RWPE1 (cell line): ENCODE data around the gene PMPCB.

ENCODE experiments used
- CTCF ChIA-PET: fragments of 350-600 bp; sonication (Branson Sonifier 250); formaldehyde crosslinking; extraction: SDS; loops from one replicate; lab custom pipeline; 2021; lab: Yijun Ruan, JAX
- POLR2A ChIA-PET: fragments of 400-600 bp; formaldehyde crosslinking; extraction: SDS; loops from one replicate; lab custom pipeline; 2020; ENCODE audit warnings: antibody characterized with exemption; ENCODE audit not compliant: low non-redundant PET; lab: Yijun Ruan, JAX
- DNase-seq: peaks from one replicate; pipeline ENCODE4 v3.0.0; 2012; ENCODE audit warnings: low spot score
- H3K27ac ChIP-seq: fragments of 450-650 bp; 2 replicates; pipeline ENCODE4 v1.5.1; 2017
- TF ChIP-seq, protein P1 (sequence below): fragments of 450-650 bp; conservative IDR thresholded peaks from 2 replicates; pipeline ENCODE4 v1.5.1; 2017; ENCODE audit warnings: low read depth, mild to moderate bottlenecking

PMPCB gene

DNA sequence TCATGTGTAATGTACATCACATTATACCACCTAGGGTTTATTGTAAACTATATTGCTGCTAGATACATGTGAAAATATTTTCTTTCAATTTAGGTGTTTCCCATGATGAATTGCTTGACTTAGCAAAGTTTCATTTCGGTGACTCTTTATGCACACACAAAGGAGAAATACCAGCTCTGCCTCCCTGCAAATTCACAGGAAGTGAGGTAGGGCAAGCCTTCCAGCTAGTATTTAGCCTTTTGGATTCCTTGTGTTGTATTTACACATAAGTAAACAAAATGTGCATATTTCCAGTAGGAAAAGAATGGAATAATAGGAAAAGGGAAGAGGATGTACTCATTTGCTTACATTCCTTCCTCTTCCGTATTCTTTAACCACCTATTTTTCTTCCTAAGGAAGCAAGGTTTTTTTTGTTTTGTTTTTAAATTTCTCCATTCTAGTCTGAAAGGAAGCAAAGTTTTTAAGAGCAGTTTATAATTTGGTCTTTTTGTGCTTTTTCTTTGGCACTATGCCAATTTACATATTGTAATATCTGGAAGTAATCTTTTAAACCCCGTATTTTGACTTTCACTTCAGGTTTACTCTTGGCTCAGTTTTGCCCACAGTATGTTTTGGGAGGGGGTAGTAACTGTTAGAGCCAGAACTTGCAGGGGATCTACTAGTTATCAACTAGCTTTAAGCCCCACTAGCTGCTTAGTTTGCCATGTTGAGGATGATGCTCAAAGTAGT is 10.4 kb downstream of the PMPCB start:
- no peak for DNase-seq
- ChIA-PET CTCF (interaction anchor here (0.6 to 1.1 kb wide), 2 partner anchors 23 to 36 kb away, joined by 3 to 4 read pairs; no protein-coding TSS in a partner anchor), POLR2A (no interaction called here)
- TF ChIP-seq, protein P1, sequence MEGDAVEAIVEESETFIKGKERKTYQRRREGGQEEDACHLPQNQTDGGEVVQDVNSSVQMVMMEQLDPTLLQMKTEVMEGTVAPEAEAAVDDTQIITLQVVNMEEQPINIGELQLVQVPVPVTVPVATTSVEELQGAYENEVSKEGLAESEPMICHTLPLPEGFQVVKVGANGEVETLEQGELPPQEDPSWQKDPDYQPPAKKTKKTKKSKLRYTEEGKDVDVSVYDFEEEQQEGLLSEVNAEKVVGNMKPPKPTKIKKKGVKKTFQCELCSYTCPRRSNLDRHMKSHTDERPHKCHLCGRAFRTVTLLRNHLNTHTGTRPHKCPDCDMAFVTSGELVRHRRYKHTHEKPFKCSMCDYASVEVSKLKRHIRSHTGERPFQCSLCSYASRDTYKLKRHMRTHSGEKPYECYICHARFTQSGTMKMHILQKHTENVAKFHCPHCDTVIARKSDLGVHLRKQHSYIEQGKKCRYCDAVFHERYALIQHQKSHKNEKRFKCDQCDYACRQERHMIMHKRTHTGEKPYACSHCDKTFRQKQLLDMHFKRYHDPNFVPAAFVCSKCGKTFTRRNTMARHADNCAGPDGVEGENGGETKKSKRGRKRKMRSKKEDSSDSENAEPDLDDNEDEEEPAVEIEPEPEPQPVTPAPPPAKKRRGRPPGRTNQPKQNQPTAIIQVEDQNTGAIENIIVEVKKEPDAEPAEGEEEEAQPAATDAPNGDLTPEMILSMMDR = no peak
- H3K27ac ChIP-seq = no peak overlapping the region

DNA sequence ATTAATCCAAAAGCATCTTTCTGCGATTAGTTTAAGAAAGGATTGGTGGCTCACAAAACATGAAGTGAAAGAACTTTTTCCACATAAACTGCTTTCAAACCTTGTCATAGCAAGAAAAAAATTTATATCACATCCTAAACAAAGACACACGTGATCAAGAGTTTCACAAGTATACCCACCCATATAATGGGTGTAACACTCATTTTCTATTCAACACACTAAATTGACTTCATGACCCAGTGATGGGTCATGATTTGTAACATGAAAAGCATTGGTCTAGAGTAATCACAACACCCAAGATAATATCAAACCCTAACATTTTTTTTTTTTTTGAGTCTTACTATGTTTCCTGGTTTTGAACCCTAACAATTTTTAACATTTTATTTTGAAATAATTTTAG is 17.6 kb downstream of the PMPCB start:
- DNase-seq = no peak
- POLR2A ChIA-PET = no interaction called here
- CTCF ChIA-PET = interaction anchor here (0.5 kb wide), 1 partner anchor 850 kb away, joined by 3 read pairs; no protein-coding TSS in a partner anchor
- TF ChIP-seq, protein P1 = no peak
- H3K27ac ChIP-seq = no peak overlapping the region

DNA sequence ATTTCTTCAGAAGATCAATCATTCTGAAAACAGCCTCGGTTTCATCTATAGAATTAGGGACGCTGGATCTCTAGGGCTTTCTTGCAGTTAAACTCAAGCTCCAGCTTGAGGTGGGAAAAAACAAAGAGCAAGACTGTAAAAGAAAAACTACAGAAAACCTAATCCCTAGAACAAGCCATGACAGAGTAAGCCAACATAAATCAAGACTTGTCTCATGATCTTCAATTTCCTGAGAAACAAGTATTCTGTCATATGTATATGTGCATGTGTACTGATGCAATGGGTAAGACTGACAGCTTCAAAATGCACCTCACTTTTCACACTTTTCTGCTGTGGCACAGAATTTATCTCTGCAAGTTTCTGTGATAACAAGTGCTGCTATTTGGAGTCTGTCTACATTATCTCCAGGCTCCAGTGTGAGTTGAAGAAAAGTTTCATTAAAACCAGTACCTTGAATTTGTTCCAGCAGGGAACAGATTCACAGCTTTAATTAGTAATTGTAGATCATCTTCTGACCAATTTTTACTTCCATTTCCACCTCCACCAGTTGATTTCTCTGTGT is 19.2 kb downstream of the PMPCB start:
- no peak for DNase-seq
- CTCF ChIA-PET = interaction anchor here (0.6 kb wide), 1 partner anchor 18 kb away, joined by 3 read pairs; no protein-coding TSS in a partner anchor
- TF ChIP-seq, protein P1 = no peak
- POLR2A ChIA-PET = no interaction called here
- no peak overlapping the region for H3K27ac ChIP-seq

DNA sequence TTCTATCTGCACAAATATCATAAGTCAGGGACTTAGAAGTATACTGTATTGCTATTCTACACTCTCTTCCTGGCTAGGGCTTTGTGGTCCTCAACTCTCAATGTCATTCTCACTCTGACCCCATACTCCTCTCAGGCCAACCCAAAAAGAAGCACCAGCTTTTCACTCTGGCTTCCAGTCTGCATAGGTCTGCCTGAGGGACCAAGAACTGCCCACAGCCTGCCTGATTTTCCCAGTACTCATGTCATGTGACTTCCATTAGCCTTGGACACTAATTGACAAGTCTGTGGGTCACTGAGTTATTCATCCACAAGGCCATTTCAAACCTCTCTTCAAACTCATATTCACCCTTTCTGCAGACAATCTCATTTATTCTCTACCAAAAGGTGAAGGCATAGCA is 19.8 kb downstream of the PMPCB start:
- DNase-seq = no peak
- TF ChIP-seq, protein P1 = no peak
- ChIA-PET CTCF (no interaction called here), POLR2A (no interaction called here)
- H3K27ac ChIP-seq = no peak overlapping the region

DNA sequence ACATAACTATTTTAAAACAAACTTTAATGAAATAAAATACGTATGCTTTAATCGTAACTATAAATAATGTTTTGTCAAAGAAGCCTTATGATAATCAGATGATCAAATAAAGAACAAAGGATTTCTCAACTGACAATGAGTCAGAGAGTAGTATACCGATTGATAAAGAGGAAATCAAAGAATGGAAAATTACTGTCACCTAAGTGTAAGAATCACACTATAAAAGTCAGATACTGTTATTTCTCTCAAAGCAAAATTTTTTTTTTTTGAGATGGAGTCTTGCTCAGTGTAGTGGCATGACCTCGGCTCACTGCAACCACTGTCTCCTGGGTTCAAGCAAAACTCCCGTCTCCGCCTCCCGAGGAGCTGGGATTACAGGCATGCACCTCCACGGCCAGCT is 28.5 kb downstream of the PMPCB start:
- TF ChIP-seq, protein P1 = no peak
- H3K27ac ChIP-seq = no peak overlapping the region
- ChIA-PET POLR2A (no interaction called here), CTCF (no interaction called here)
- no peak for DNase-seq

DNA sequence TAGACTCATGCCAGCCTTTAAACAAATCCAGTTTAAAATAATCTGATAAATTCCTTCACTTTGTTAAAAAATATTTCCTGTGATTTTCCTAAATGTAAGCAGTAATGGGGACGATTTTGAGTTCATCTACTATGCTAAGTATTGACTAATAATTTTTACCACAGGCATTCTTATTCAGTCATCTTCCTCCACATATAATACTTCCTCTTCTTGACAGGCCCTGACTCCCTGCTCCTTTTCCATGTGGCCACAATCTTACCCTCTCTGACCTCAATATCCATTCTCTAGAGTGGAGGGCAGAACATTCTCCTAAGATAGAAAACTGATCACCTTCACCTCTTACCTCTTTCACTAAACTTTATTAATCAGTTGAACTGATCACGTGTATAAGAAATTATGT is 39.5 kb downstream of the PMPCB start:
- no peak overlapping the region for H3K27ac ChIP-seq
- DNase-seq = no peak
- TF ChIP-seq, protein P1 = no peak
- CTCF ChIA-PET = no interaction called here
- POLR2A ChIA-PET = no interaction called here
